HG03039 (cell line): ENCODE measurements around the gene TDP1.
"Not testable (repeated sequence)": the region's sequence is repeated elsewhere in the genome, so short reads cannot be mapped to it uniquely, and the experiment has no call there.

Experiments used
- ATAC-seq: cut with Tn5 transposase; IDR thresholded peaks from one replicate; pipeline ENCODE4 v1.9.1; 2021; ENCODE audit warnings: mild to moderate bottlenecking, moderate library complexity; ENCODE audit not compliant: unreplicated experiment

The TDP1 gene

GRCh38 chr14:90042496-90043252 is 86.9 kb downstream of the TDP1 start:
- ATAC-seq, result no peak

DNA sequence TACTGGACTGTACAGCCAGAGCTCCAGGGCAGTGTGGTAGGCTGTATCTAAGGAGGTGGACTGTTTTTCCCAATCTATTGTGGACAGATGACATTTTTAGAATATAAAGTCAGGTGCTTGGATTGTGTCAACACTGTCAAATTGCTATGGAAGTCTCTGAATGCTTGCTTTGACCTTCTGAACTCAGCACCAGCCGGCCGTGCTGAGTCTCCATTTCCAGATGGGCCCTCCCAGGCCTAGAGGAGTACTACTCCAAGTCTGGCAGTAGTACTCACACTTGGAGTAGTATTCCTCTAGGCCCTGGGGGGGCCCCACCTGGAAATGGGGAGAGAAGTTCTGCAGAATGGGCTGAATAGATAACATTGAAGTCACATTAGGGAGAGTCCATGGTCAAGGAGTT is 89.9 kb downstream of the TDP1 start:
- ATAC-seq, result no peak

- ATAC-seq, result no peak
Observed at GRCh38 chr14:90049390-90049789, 93.7 kb downstream of the TDP1 start.

- no peak for ATAC-seq
Observed at GRCh38 chr14:90050271-90050670, 94.5 kb downstream of the TDP1 start.

DNA sequence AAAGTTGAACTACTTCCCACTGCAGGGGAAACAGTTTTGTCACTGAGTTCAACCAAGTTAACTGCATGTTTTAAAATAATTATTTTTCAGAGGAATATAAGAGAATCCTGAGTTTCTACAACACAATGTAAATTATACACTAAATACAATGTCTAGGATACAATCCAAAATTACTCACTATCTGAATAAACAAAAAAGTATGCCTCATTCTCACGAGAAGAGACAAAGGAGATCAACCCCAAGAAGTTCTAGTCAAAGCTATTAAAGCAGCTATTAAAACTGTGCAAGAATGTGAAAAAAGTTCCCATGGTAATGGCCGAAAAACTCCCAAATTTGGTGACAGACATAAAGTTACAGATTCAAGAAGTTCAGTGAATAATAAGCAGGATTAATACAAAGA is 97.3 kb downstream of the TDP1 start:
- ATAC-seq, result no peak

DNA sequence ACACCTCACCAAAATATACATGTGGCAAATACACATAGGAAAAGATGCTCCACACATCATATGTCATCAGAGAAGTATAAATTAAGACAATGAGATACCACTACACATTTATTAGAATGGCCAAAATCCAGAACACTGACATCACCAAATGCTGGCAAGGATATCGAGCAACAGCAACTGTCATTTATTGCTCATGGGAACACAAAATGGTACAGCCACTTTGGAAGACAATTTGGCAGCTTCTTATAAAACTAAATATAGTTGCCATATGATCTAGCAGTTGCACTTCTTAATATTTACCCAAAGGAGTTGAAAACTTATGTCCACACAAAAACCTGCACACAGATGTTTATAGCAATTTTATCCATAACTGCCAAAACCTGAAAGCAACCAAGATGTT is 99.1 kb downstream of the TDP1 start:
- ATAC-seq, result no peak

- ATAC-seq, result no peak
Observed at GRCh38 chr14:90056826-90057225, 101.1 kb downstream of the TDP1 start.

- ATAC-seq, result no peak
Observed at GRCh38 chr14:90058876-90059458, 103.2 kb downstream of the TDP1 start.

GRCh38 chr14:90060312-90060964 is 104.7 kb downstream of the TDP1 start:
- peak; percentile 55 for ATAC-seq

DNA sequence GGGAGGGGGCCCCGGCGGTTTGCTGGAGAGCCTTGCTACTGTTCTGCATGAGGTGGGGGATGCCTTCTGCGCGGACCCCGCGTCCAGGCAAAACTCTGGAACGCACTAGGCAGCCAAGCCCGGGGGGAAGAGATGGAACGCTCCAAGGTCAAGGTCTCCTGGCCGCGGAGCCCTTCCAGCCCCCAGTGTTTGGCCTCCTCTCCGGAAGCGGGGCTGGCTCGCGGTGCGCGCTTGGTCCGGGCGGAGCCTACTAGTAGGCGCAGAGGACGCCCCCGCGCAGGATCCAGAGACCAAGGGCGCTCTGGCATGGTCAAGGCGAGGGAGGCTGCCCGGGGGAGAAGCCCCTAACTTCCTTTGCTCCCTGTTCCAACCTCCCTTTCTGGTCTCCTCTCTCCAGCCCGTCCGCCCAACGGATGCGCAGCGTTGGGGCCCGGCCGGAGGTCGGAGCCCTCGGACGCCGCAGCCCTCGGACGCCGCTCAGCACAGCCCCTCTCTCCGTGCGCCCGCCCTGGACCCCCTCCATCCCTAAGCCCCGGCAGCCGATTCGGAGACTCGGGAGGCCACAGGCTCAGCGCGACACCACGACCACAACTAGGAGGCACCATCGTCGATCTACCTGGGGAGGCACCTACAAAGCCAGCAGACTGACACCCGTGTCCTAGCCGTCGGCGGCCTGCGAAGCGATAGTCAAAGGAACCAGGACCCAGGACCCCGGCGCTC is 105.4 kb downstream of the TDP1 start:
- no peak for ATAC-seq

DNA sequence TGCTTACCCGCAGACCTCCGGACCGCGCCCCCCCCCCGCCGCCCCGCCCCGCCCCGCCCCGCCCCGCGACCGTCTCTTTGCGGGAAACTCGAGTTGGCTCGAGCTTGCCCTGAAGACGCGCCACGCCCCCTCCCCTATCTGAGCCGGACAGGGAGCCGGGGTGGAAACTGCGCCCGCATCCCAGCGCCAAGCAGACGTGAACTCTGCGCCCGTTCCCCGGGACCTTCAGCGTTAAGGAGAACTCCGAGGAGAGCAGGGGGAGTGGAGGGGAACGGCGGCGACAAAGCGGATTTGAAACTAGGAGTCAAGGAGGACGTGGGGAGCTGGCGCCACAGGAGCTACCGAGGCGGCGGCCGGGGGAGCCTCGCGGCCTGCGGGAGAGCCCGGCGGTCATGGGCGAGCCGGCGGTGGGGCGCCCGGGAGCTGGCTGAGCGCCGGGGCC is 106.0 kb downstream of the TDP1 start, which contains the start of gene KCNK13:
TSS of gene KCNK13 (plus strand) at position 310 of the 442 bp plus-strand sequence. CDS start 212 bp downstream, outside the sequence.
- no peak for ATAC-seq

DNA sequence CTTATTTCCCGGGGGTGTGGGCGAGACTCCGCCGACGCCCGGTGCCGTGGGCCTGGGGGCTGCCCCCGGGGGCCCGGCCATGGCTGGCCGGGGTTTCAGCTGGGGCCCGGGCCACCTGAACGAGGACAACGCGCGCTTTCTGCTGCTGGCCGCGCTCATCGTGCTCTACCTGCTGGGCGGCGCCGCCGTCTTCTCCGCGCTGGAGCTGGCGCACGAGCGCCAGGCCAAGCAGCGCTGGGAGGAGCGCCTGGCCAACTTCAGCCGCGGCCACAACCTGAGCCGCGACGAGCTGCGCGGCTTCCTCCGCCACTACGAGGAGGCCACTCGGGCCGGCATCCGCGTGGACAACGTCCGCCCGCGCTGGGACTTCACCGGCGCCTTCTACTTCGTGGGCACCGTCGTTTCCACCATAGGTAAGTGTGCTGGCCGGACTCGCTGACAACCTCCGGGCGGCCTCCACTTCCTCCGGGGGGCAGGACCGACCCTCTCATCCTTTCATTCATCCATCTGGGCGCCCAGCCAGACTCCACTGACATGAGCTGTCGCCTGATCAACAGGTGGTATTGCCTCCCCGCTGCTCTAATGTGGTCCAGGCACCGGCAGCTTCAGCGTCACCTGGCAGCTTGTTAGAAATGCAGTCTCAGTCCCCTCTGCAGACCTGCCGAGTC is 106.5 kb downstream of the TDP1 start:
- no peak for ATAC-seq

DNA sequence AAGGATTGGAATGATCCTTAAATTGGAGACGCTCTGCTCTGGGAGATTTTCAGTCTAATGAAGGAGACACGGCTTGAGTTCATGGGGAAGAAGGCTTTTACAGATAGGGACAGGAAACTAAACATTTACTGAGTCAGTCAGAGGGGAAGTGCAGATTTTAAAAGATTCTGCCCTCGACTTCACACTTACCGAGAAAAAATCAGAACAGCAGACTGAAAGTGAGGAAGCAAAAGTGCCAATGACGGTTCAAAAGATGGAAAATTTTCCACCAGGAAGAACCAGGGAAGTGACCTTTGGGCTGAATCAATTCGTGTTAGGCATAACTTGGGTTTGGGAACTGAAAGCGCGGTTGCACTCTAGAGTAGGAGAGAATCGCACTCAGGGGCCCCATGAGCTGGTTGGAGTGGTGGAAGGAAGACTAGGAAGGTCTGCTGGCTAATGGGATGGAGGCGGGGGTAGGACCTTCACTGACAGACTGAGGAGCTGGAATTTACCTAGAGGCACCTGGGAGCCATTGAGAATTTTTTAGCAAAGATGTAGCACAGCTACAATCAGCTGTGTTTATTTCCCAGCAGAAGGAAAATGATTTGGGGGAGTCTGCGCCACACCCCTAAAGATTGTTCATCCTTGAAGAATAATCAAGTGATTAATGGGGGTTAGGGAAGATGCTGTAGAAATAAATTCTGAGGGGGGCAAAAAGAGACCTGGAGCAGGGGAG is 107.3 kb downstream of the TDP1 start:
- no peak for ATAC-seq

DNA sequence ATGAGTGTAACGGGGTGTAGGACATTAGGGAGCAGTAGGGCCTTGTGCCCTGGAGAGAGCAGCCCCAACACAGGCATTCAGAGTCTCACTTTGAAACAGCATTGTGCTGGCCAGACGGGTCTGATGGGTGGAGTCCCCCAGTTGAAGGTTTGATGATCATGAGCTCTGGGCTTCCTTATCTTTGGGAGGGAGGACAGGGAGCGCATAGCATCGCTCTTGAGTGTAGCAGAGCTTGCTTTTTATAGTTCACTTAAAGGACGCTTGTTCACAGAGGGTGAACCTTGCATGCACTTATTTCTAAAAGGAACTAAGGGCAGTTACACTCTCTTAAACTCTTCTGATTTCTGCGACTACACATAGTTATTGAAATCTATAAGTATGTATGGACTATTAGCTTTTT is 116.6 kb downstream of the TDP1 start:
- no peak for ATAC-seq

DNA sequence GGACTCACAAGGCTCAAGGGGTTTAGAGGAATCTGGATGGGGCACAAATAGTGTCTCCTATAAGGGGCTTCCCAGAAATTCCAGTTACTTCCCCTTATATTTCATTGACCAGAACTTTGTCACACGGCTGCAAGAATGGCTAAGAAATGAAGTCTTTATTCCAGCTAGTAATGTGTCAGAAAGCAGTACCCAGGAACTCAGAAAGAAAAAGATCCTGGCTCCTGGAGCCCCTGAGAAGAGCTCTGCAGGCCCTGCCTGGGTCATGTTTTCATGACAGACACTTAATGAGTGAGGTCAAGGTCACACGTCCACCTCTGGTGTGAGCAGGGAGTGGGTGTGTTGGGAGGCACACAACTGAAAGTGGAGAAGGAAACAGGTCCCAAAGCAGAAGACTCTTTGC is 123.8 kb downstream of the TDP1 start:
- ATAC-seq, result no peak

GRCh38 chr14:90087433-90087832 is 131.7 kb downstream of the TDP1 start:
- no peak for ATAC-seq

DNA sequence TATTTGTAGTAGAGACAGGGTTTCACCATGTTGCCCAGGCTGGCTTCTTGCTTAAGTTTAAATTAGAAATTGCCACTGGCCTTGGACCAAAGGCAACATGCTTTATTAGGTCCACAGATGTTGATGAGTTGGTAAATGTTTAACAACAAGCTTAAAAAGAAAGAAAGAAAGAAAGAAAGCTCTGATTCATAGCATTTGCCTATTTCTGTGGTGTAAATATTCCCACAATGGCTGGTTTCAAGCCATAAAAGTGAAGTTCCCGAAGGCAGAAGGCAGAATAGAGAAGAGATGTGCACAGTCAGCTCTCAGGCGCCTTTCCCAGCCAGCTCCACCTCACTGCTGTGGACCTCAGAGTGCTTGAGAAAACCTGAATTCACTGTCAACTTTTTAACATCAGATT is 132.4 kb downstream of the TDP1 start:
- no peak for ATAC-seq

DNA sequence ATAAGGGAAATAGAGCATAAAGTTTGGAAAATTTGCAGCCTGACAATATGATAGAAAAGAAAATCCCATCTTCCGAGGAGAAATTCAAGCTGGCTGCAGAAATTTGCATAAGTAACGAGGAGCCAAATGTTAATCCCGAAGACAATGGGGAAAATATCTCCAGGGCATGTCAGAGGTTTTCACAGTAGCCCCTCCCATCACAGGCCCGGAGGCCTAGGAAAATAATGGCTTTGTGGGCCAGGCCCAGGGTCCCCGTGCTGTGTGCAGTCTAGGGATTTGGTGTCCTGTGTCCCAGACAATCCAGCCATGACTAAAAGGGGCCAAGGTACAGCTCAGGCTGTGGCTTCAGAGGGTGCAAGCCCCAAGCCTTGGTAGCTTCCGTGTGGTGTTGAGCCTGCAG is 133.8 kb downstream of the TDP1 start:
- ATAC-seq, result not testable (repeated sequence)

GRCh38 chr14:90091393-90091792 is 135.7 kb downstream of the TDP1 start:
- no peak for ATAC-seq

GRCh38 chr14:90093942-90094595 is 138.3 kb downstream of the TDP1 start:
- no peak for ATAC-seq
